HG03135 (cell line): ENCODE results near the gene LRRC4B.
"Not testable (repeated sequence)": the region's sequence is repeated elsewhere in the genome, so short reads cannot be mapped to it uniquely, and the experiment has no call there.

ENCODE experiments used
- ATAC-seq: cut with Tn5 transposase; IDR thresholded peaks from one replicate; pipeline ENCODE4 v1.9.1; 2021; ENCODE audit warnings: mild to moderate bottlenecking, moderate library complexity; ENCODE audit not compliant: unreplicated experiment

LRRC4B gene

DNA sequence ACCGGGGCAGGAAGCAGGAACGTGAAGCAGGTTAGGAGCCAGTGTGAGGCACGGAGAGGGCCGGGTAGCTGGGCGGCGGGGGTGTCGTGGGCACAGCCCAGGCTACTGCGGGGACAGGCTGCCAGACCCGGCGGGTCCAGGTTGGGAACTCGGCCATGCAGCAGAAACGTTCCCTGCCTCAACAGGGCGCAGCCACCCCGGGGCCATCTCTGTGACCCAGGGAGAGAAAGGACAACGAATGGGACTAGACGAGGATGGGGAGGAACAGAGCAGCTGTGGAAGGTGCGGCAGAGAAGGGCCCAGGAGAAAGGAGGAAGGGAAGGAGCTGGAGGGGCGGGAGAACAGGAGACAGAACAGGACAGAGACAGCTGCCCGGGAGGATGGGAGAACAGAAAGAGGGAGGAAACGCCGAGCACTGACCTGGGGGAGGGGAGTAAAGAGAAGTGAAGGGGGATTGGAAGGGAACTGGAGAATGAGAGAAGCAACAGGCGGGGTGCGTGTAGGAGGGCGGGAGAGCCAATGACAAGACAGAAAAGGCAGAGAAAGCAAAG is 78.7 kb downstream of the LRRC4B start:
- no peak for ATAC-seq

DNA sequence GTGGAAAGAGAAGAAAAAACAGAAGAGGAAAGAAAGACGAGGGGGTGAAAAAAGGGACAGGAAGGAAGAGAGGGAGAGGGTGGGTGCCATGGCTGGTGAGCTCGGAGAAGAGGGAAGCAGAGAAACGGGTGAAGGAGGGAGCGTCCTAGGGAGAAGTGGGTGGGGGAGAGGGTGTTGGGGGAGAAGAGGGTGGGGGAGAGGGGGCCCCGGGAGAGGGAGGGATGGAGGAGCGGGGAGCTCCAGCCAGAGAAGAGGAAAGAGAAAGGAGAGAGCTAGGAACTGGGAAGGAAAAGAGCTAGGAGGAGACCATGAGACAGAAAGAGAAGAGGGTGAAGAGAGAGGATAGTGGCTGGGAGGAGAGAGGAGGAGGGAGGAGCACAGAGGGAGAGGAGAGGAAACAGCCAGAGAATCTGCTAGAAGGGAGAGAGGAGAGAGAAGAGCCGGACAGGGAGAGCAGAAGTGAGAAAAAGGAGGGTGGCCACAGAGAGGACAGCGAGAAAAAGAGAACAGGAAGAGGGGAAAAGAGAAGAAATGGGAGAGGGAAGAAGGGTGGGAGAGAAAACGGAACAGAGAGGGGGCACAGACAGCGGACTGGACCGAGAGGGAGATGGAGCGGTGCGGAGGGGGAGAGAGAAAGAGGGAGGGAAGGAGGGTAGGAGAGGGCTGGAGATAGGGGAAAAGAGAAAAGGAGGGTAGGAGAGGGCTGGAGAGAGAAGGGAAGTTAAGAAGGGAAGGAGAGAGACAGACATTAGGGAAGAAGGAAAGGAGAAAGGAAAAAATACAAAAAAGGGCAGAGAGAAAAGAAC is 79.6 kb downstream of the LRRC4B start:
- no peak for ATAC-seq

DNA sequence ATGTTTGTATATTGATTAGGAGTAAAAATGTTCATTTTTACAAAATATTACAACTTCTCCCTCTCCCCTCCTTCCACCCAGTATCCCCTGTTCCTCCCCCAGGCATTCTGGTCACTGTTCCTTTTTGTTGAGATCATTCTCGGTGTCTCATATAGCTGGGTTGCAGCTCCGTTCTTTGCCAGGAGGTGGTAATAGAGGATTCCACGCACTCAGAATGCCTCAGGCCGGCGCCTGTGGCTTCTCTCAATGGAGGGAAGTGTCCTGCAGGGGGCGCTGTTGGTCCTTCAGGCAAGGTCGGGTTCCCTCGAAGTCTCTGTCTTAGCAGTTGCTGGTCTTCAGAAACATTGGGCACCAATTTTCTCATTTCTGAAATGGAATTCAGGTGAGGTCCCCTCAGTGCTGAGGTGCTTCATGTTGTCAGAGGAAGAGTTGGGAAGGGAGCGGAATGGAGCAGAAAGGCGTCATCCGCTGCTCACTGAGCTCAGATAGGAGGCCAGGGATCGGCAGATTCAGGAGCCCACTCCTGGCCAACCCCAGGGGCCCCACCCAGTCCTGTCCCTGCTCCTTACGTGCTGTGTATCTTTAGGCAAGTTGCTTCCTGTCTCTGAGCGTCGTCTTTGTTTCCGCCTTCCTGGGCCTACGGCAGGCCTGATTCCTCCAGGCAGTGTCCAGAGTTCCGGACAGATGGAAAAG is 81.3 kb downstream of the LRRC4B start:
- ATAC-seq = no peak

DNA sequence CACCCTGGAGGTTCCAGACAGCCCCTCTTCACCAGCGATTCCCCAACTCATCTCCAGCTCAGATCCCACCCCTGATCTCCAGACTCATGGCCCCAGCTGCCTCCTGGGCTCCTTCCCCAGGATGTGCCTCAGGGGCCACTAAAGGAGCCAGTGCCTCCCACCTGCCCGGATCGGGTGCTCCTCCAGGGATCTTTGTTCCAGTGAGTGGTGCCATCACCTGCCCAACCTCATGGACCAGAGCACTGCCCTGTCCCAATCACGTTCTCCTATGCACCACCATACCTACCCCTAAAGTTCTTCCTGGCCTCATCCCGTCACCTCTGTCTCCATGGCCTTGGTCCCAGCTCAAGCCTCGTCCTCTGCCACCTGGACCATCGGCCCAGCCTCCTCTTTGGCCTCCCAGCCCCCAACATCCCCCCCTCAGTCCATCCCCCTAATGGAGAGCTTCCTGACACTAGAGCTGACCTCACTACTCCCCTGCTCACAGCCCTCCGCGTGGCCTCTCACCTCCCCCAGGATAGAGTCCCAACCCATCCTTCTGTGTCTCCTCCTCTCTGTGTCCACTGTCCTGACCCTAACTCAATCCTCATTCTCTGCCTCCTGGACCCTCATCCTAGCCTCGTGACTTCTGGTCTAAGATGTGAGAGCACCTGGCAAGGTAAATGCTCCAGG is 82.8 kb downstream of the LRRC4B start:
- ATAC-seq = no peak

DNA sequence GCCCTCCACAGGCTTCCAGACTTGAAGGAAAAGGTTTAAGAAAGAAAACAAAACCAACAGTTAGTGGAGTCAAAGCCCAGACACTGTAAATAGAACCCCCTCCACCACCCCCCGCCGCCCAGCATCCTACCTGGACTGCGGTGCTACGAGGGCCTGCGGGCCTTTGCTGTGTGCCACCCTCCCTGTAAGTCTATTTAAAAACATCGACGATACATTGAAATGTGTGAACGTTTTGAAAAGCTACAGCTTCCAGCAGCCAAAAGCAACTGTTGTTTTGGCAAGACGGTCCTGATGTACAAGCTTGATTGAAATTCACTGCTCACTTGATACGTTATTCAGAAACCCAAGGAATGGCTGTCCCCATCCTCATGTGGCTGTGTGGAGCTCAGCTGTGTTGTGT is 85.3 kb downstream of the LRRC4B start:
- ATAC-seq = no peak

DNA sequence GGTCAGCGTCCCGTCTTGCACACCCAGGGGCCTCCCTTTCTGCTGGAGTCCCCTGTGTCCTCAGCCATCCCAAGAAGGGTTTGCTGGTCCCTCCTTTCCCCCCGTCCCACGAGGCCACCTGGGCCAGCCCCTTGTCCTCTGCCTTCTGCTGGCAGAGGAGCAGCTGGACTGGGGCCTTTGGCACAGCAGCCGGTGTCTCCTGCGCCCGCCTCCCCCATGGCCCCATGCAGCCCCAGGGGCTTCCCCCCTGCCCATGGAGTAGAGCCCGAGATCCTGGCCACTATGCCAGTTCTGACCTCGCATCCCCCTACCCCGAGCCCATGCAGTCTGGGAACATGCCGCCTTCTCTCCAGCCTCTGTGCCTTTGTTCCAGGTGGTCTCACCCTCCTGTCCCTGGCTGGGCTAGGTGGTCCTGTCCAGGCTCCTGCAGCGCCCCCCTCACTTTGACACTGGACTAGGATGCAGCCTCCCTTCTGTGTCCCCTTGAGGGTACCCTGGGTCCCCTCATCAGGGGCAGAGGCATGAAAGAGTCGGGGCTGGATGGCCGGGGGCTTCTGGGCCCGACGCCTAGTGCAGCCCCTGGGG is 85.9 kb downstream of the LRRC4B start:
- no peak for ATAC-seq

DNA sequence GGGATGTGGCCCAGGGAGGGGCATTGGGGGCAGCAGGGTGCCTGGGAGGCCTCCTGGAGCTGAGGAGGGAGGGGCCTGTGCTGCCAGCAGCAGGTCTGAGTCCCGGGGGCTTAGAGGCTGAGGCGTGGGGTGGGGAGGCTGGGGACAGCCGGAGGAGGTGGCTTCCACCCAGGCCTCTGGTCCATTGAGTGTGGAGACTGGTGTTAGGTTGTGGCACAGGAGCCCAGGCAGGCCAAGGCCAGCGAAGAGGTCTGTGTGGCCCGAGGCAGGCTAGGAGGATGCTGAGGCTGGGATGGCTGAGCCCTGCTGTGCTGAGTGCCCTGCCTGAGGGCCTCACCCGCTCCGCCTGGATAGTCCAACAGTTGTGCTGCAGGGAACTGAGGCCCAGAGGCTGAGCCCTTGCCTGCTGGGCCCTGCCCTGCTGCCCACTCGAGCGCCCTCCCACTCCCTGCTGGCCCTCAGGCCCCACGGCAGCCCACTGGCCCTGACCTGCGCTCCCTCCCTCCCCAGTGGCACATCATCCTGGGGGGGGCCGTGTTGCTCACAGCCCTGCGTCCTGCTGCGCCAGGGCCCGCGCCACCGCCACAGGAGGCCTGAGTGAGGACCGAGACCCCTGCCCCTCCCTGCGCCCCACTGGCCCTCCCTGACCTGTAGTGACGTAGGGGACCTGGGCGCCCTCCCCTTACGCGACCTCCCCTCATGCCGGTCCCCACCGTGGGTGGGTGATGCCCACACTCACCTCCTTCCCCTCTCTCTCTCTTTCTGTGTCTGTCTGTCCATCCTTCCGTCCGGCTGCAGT is 86.7 kb downstream of the LRRC4B start:
- no peak for ATAC-seq

DNA sequence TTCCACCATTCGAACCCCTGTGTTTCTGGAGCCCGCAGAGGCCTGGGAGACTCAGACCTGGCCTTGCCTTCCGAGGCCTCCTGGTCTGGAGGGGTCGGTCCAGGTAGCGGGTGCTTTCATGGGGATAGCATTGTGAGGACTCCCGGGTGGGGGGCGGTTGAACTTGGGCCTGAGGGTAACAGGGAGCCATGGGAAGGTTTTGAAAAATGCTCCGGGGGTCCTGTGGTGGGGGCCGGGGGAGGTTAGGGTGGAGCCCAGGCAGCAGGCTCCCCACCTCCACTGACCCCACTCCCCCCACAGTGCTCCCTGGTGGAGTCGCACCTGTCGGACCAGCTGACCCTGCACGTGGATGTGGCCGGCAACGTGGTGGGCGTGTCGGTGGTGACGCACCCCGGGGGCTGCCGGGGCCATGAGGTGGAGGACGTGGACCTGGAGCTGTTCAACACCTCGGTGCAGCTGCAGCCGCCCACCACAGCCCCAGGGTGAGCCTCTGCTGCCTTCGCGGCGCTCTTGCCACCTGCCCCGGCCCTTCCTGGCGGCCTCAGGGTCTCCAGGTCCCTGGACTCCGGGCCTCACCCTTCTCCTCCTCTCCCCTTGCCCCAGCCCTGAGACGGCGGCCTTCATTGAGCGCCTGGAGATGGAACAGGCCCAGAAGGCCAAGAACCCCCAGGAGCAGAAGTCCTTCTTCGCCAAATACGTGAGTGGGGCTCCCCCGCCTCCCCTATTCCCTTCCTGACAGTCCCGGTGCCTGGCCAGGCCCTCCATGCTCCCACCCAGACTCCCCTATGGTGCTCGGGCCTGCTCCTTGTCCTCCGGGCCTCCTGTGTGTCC is 87.7 kb downstream of the LRRC4B start:
- no peak for ATAC-seq

DNA sequence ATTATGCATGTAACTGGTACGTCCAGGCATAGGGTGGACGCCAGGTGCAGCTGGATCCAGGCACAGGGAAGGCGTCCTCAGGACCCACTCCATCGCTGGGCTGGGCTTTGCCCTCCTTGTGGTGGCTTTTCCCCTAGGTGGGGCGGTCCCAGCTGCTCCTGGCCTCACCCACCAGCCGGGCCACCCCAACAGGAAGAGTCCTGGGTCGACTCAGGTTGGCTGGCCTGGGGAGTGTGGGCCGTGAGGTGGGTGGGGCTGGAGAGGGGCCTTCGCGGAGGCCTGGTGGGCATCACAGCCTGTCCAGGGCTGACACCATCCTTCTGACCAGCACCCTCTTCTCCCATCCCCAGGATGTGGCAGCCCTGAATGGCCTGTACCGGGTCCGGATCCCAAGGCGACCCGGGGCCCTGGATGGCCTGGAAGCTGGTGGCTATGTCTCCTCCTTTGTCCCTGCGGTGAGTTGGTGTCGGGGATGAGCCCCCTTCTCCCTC is 88.4 kb downstream of the LRRC4B start:
- no peak for ATAC-seq

DNA sequence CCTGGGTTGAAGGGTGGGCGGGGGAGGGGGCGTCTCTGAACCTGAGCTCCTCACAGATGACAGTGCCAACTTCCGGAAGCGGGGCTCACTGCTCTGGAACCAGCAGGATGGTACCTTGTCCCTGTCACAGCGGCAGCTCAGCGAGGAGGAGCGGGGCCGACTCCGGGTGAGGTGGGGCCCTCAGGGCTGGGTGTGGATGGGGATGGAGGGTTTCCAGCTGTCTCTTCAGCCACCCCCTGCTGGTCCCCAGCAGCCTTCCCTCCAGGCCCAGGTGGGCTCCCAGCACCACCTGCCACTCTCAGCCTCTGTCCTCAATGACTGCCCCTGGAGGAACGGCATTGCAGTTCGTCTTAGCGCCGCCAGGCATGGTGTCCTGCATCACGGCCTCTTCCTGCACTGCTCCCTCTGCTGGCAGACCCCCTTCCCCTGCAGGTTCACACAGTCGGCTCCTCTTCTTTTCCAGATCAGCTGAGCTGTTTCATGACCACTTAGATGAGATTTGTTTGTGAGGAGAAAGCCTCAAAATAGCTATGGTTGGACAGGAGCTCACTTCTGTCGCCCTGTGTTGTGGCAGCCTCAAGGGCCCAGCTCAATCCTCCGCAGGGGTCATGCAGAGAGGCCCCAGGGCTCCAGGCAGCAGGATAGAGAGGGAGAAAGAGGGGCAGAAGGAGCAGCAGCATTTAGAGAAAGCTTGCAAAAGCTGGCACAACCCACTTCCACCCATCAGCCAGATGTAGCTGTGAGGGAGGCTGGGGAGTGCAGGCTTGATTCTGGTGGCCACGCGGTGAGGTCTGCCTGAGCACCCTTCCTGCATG is 89.1 kb downstream of the LRRC4B start:
- no peak for ATAC-seq

DNA sequence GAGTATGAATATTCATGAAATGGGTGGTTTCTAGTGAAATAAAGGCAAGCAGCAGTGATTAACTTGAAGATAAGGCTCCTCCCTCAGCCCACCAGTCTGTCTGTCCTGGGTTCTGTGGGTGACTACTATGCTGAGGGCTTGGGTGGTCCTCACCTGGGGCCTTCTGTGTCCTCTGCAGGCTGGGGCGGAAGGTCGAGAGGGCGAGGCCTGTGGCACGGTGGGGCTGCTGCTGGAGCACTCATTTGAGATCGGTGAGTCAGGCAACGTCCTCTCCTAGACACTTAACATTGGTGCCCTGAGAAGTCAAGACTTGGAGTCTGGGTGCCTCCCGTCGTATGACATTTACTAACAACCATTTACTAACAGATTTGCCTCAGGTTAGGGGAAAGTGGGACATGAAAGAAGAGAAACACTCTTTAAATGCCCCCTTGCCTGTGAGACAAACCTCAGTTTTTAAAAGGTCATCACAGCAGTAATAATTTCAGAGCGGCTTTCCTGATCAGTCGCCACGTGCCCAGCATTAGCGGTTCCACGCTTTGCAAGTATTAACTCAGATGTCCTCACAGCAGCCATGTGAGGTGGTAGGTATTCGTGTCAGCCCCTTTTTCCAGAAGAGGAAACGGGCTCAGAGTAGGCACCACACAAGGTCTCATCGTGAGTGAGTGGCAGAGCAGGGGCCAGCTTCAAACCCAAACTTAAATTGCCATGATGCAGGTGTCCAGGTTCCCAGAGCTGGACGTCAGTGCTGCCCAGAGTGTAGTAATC is 90.3 kb downstream of the LRRC4B start:
- ATAC-seq = no peak

DNA sequence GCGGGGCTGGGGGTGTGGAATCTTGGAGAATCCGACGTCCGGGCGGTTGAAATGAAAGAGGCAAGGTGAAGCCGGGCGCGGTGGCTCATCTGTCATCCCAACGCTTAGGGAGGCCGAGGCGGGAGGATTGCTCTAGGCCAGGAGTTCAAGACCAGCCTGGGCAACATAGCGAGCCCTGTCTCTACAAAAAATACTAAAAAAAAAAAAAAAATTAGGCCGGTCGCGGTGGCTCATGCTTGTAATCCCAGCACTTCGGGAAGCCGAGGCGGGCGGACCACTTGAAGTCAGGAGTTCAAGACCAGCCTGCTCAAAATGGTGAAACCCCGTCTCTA is 91.4 kb downstream of the LRRC4B start:
- no peak for ATAC-seq

DNA sequence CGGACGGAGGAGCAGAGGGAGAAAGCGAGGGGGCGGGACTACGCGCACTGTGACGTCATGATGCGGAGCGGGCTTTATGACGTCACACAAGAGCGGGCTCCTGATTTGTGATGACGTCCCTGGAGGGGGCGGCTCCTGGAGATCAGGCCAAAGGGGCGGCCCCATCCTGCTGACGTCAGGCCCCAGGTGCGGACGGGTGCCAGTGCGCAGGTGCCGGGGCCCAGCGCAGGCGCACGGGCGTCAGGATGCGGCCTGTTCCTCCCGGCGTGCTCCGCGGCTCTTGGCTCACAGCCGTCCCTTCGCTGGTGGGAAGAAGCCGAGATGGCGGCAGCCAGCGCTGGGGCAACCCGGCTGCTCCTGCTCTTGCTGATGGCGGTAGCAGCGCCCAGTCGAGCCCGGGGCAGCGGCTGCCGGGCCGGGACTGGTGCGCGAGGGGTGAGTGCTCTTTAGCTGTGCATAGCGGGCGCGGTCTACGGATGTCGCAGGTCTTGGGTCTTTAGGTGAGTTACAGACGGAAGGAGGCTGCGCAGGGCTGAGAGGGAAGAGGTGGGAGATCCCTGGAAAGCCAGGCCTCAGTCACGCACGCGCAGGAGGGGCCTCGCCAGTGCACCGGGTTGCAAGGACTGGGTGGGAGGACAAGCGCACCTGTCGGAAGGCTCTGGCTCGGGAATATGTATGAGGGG is 91.9 kb downstream of the LRRC4B start, which contains the start of the genes EMC10 and GARIN5A:
TSS of gene EMC10 (plus strand) at position 284 of the 683 bp plus-strand sequence. CDS start at position 322, 38 bp downstream.
TSS of gene GARIN5A (minus strand) at position 625 of the 683 bp plus-strand sequence. CDS start at position 165, 460 bp downstream.
- peak; percentile 72 for ATAC-seq

DNA sequence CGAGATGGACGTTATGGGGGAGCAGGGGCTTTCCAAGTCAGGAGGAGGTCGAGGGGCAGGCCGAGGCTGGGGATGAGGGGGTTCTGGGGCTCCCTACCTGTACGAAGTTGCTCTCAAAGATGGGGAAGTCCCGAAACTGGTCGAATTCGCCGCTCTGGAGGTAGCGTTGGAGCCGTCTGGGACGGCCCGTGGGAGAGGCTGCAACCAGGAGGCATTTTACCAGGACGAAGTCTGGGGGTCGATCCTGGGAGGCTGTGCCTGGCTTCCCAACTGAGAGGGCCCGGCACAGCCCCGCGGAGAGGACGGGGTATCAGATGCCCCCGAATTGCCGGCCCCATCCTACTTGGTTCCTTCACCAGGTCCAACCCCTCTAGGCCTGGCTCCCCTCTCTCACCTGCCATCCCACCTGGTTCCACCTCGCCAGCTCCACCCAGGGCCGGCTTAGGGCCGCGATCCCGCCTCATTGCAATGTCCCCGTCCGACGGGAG is 92.5 kb downstream of the LRRC4B start:
- no peak for ATAC-seq

DNA sequence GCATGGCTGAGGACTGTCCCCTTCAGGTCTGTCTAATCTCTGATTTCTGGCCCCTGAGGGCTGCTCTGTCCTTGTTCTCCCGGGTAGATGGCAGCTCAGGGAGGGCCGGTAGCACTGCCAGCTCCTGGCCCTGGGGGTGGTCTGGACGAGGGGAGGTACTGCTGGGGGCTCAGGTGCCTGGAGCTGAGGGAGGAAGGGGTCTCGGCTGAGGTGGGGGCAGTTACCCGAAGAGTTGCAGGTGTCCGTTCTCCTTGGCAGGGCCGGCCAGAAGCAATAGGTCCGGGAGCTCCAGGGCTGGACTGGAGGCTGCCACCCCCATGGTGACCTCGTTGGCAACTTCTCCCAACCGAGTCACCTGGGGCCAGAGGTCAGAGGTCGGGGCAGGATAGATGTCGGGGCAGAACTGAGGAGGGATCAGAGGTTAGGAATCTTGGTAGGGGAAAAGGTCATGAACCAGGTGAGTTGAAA is 93.1 kb downstream of the LRRC4B start:
- no peak for ATAC-seq

DNA sequence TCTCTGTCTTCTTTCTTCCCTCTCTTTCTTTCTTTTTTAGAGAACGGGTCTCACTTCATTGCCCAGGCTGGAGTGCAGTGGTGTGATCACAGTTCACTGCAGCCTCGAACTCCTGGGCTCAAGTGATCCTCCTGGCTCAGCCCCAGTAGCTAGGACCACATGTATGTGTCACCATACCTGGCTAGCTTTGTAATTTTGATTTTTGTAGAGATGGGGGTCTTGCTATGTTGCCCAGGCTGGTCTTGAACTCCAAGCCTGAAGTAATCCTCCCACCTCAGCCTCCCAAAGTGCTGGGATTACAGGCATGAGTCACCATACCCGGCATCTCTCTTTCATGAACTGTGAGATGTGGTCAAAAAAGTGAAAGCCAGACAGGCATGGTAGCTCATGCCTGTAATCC is 94.9 kb downstream of the LRRC4B start:
- ATAC-seq = not testable (repeated sequence)

DNA sequence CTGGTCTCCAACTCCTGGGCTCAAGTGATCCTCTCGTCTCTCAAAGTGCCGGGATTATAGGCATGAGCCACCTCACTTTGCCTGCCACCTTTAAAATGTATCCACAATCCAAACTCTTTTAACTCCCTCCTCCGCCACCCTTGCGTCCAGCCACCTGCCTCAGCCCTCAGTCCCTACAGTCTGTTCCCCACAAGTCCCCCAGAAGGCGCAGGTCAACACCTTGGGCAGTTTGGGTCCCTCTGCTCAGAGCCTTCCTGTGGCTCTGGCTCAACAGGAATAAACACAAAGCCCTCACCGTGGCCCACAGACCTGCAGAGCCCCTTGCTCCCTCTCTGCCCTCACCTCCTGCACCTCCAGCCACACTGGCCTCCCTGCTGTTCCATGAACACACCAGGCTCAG is 99.4 kb downstream of the LRRC4B start:
- no peak for ATAC-seq
